Keratinocyte (primary cell): ENCODE data around the gene CASTOR1. TPM values are rescaled to one million over a fixed set of nuclear protein-coding genes. Genes with fewer than 3 reads are reported as not detected.

Experiments
- DNase-seq: peaks from one replicate; pipeline ENCODE4 v3.0.0-alpha.2; 2011; ENCODE audit warnings: low read depth, missing footprints, low spot score
- FAIRE-seq: peaks from 2 replicates; lab custom pipeline; 2011; peaks lifted over from hg19 to GRCh38; lab: Jason Lieb, UNC
- H2AFZ ChIP-seq: 2 replicates; pipeline ENCODE4 v1.6.0; 2012; ENCODE audit warnings: low read length, control low read depth, inconsistent platforms; ENCODE audit not compliant: control insufficient read depth
- H3K27ac ChIP-seq: 2 replicates; pipeline ENCODE4 v1.5.1; 2011; ENCODE audit warnings: low read length; ENCODE audit not compliant: control insufficient read depth, insufficient read depth
- H3K27me3 ChIP-seq: 3 replicates; pipeline ENCODE4 v1.6.0; 2011; ENCODE audit warnings: low read length; ENCODE audit not compliant: control insufficient read depth, insufficient read depth; ENCODE audit errors: extremely low read depth
- H3K36me3 ChIP-seq, 2 experiments: 2 replicates in 1 of 2; 3 replicates in 1 of 2; pipeline ENCODE4 v1.5.1; 2011; ENCODE audit warnings: low read length in 2 of 2, mild to moderate bottlenecking in 1 of 2; ENCODE audit not compliant: control insufficient read depth in 2 of 2, insufficient read depth in 2 of 2; ENCODE audit errors: extremely low read depth in 1 of 2
- H3K4me1 ChIP-seq: 3 replicates; pipeline ENCODE4 v1.5.1; 2011; ENCODE audit warnings: low read length; ENCODE audit not compliant: control insufficient read depth, insufficient read depth; ENCODE audit errors: extremely low read depth
- H3K4me2 ChIP-seq: 3 replicates; pipeline ENCODE4 v1.6.0; 2011; ENCODE audit warnings: low read depth, low read length; ENCODE audit not compliant: control insufficient read depth, insufficient read depth; ENCODE audit errors: extremely low read depth
- H3K4me3 ChIP-seq, 3 experiments: fragments of 200-600 bp in 1 of 3; sonication (generic) in 1 of 3; 2 replicates in 2 of 3; 3 replicates in 1 of 3; pipeline ENCODE4 v1.5.1; 2011 to 2016; ENCODE audit warnings: low read length in 3 of 3, mild to moderate bottlenecking in 3 of 3, control low read depth in 2 of 3, inconsistent platforms in 1 of 3, low read depth in 1 of 3, mixed read lengths in 1 of 3, mixed run types in 1 of 3, moderate library complexity in 1 of 3; ENCODE audit not compliant: control insufficient read depth in 2 of 3, insufficient read depth in 2 of 3; ENCODE audit errors: extremely low read depth in 1 of 3
- H3K79me2 ChIP-seq: 2 replicates; pipeline ENCODE4 v1.6.0; 2012; ENCODE audit warnings: low read length; ENCODE audit not compliant: control insufficient read depth, insufficient read depth
- H3K9ac ChIP-seq: 3 replicates; pipeline ENCODE4 v1.6.0; 2011; ENCODE audit warnings: low read length; ENCODE audit not compliant: control insufficient read depth, insufficient read depth; ENCODE audit errors: extremely low read depth
- H3K9me1 ChIP-seq: 3 replicates; pipeline ENCODE4 v1.6.0; 2011; ENCODE audit warnings: low read length; ENCODE audit not compliant: control insufficient read depth, insufficient read depth; ENCODE audit errors: extremely low read depth
- H3K9me3 ChIP-seq: 2 replicates; pipeline ENCODE4 v1.5.1; 2012; ENCODE audit warnings: low read depth, low read length; ENCODE audit not compliant: control insufficient read depth
- H4K20me1 ChIP-seq: 3 replicates; pipeline ENCODE4 v1.6.0; 2011; ENCODE audit warnings: low read length; ENCODE audit not compliant: control insufficient read depth, insufficient read depth; ENCODE audit errors: extremely low read depth
- EZH2 ChIP-seq: IDR thresholded peaks from one replicate; pipeline ENCODE4 v1.6.1; 2012; ENCODE audit warnings: inconsistent platforms, mild to moderate bottlenecking, low read length, moderate library complexity
- dilution Hi-C: fragments of 300-500 bp; cut with MboI; formaldehyde crosslinking; loops from one replicate; pipeline ENCODE4 v1.7.0; 2020; ENCODE audit warnings: low sequenced_read_pairs; ENCODE audit not compliant: extremely low pct_ligation_motif_present
- polyA plus RNA-seq, 5 experiments: library from polyadenylated mRNA; depleted of rRNA in 3 of 5; stranded (reverse) in 3 of 5; stranded (forward) in 1 of 5; unstranded in 1 of 5; fragments of >200 nt; gene quantifications; 1 replicate in 1 of 5; 2 replicates in 3 of 5; 3 replicates in 1 of 5; pipeline versions ENCODE4 v1.2.1 to v1.2.3, GENCODE V29; 2011 to 2012; ENCODE audit warnings: missing spikeins in 2 of 5, low read depth in 1 of 5, low replicate concordance in 1 of 5
- TF ChIP-seq, protein P1 (sequence below), 3 experiments: IDR thresholded peaks in 1 of 3; conservative IDR thresholded peaks in 1 of 3; optimal IDR thresholded peaks in 1 of 3; 2 replicates in 2 of 3; 3 replicates in 1 of 3; pipeline versions ENCODE3 to v1.5.1; 2011; ENCODE audit warnings: low read length in 3 of 3, mild to moderate bottlenecking in 3 of 3, moderate library complexity in 2 of 3, control low read depth in 1 of 3, inconsistent platforms in 1 of 3; ENCODE audit not compliant: insufficient read depth in 2 of 3; ENCODE audit errors: extremely low read depth in 1 of 3

CASTOR1 gene
- polyA plus RNA-seq, 1 donor (not counting 4 experiments of a cell fraction or from before 2014, with no cell fraction given), result 9.1 TPM

GRCh38 chr22:30335236-30335635, 45.9 kb upstream of the CASTOR1 start:
- DNase-seq, result no peak
- Histone ChIP-seq H3K9me1 (no peaks in the 10 kb centered on the region), H4K20me1 (no peaks in the 10 kb centered on the region), H3K79me2 (no peaks in the 10 kb centered on the region), H3K4me1 (peaks cover 3% of the 10 kb centered on the region), H3K27ac (no peak overlapping the region), H3K27me3 (no peaks in the 10 kb centered on the region), H3K4me2 (no peak overlapping the region), H3K9ac (no peak overlapping the region), H3K36me3 (peaks cover 47 to 59% of the 10 kb centered on the region in 2 experiments), H2AFZ (no peak overlapping the region), H3K9me3 (no peaks in the 10 kb centered on the region), H3K4me3 (no peak overlapping the region)
- no peak for TF ChIP-seq EZH2
- TF ChIP-seq, protein P1, sequence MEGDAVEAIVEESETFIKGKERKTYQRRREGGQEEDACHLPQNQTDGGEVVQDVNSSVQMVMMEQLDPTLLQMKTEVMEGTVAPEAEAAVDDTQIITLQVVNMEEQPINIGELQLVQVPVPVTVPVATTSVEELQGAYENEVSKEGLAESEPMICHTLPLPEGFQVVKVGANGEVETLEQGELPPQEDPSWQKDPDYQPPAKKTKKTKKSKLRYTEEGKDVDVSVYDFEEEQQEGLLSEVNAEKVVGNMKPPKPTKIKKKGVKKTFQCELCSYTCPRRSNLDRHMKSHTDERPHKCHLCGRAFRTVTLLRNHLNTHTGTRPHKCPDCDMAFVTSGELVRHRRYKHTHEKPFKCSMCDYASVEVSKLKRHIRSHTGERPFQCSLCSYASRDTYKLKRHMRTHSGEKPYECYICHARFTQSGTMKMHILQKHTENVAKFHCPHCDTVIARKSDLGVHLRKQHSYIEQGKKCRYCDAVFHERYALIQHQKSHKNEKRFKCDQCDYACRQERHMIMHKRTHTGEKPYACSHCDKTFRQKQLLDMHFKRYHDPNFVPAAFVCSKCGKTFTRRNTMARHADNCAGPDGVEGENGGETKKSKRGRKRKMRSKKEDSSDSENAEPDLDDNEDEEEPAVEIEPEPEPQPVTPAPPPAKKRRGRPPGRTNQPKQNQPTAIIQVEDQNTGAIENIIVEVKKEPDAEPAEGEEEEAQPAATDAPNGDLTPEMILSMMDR (optimal IDR thresholded peaks at IDR 0.05 in 1 of 3, IDR thresholded peaks at IDR 0.05 in 1 of 3, conservative IDR thresholded peaks at IDR 0.05 in 1 of 3; ENCODE audit: extremely low read depth in 1 of 3, insufficient read depth in 2 of 3, low read length in 3 of 3), result no peak
- no peak for FAIRE-seq
- dilution Hi-C loops, result no loop called here

GRCh38 chr22:30334646-30335045, 45.3 kb upstream of the CASTOR1 start:
- Histone ChIP-seq H3K27ac (no peak overlapping the region), H3K4me3 (no peak overlapping the region), H3K36me3 (peaks cover 42 to 57% of the 10 kb centered on the region in 2 experiments), H4K20me1 (no peaks in the 10 kb centered on the region), H3K4me1 (peaks cover 3% of the 10 kb centered on the region), H3K9ac (no peak overlapping the region), H3K9me3 (no peaks in the 10 kb centered on the region), H2AFZ (no peak overlapping the region), H3K79me2 (no peaks in the 10 kb centered on the region), H3K9me1 (no peaks in the 10 kb centered on the region), H3K27me3 (no peaks in the 10 kb centered on the region), H3K4me2 (no peak overlapping the region)
- TF ChIP-seq EZH2, result no peak
- TF ChIP-seq, protein P1 (optimal IDR thresholded peaks at IDR 0.05 in 1 of 3, IDR thresholded peaks at IDR 0.05 in 1 of 3, conservative IDR thresholded peaks at IDR 0.05 in 1 of 3; ENCODE audit: extremely low read depth in 1 of 3, insufficient read depth in 2 of 3, low read length in 3 of 3), result no peak
- FAIRE-seq (no peak), DNase-seq (no peak)
- dilution Hi-C loops, result no loop called here
